Measurements from ENCODE around the gene UMPS.

GRCh38 chr3:124787476-124788195 lies 57.4 kb downstream of the UMPS start:
- TF ChIP-seq POLR2A (IDR thresholded peaks at IDR 0.05; ENCODE audit: low read length): no peak
- TF ChIP-seq GATA1 (IDR thresholded peaks at IDR 0.05; ENCODE audit: low read depth, low read length): no peak
